CD14-positive monocyte (primary cell): ENCODE data around the gene WDR35. TPM values are rescaled to one million over a fixed set of nuclear protein-coding genes. Genes with fewer than 3 reads are reported as not detected.

Experiments
- DNase-seq, 3 donors: peaks; one replicate each; pipeline ENCODE4 v3.0.0-alpha.2; 2011 to 2022
- H2AFZ ChIP-seq: 2 replicates; pipeline ENCODE4 v1.6.0; 2012; ENCODE audit warnings: mild to moderate bottlenecking, low read depth, low read length, inconsistent platforms; ENCODE audit not compliant: insufficient read depth, poor library complexity, severe bottlenecking
- H3K27ac ChIP-seq, 2 donors: 1 replicate in 1 of 2; 2 replicates in 1 of 2; pipeline ENCODE4 v1.5.1; 2012 to 2013; ENCODE audit warnings: low read length in 2 of 2, control low read depth in 1 of 2, inconsistent platforms in 1 of 2, low read depth in 1 of 2, mild to moderate bottlenecking in 1 of 2
- H3K27me3 ChIP-seq, 2 donors: one replicate each; pipeline versions ENCODE4 v1.6.0 to v1.6.1; 2011 to 2013; ENCODE audit warnings: low read length in 2 of 2; ENCODE audit not compliant: control insufficient read depth in 2 of 2, insufficient read depth in 2 of 2
- H3K36me3 ChIP-seq, 2 donors: replicated peaks in 1 of 2; 1 replicate in 1 of 2; 2 replicates in 1 of 2; pipeline versions ENCODE4 v1.5.1 to v1.6.1; 2012 to 2013; ENCODE audit warnings: low read length in 2 of 2, control low read depth in 1 of 2, inconsistent platforms in 1 of 2, mild to moderate bottlenecking in 1 of 2; ENCODE audit not compliant: insufficient read depth in 2 of 2, control insufficient read depth in 1 of 2
- H3K4me1 ChIP-seq, 2 donors: 1 replicate in 1 of 2; 2 replicates in 1 of 2; pipeline versions ENCODE4 v1.5.1 to v1.6.1; 2012 to 2013; ENCODE audit warnings: low read length in 2 of 2, control low read depth in 1 of 2, inconsistent platforms in 1 of 2, mild to moderate bottlenecking in 1 of 2, moderate library complexity in 1 of 2; ENCODE audit not compliant: insufficient read depth in 2 of 2, control insufficient read depth in 1 of 2
- H3K4me2 ChIP-seq: replicated peaks from 2 replicates; pipeline ENCODE3; 2012; ENCODE audit warnings: low read length, moderate library complexity, mild to moderate bottlenecking; ENCODE audit not compliant: poor library complexity, severe bottlenecking; ENCODE audit errors: extremely low read depth
- H3K4me3 ChIP-seq, 3 experiments: fragments of 200-600 bp in 1 of 3; sonication (generic) in 1 of 3; replicated peaks in 1 of 3; 1 replicate in 2 of 3; 2 replicates in 1 of 3; pipeline ENCODE4 v1.5.1; 2011 to 2013; ENCODE audit warnings: low read length in 3 of 3, mild to moderate bottlenecking in 3 of 3, control low read depth in 2 of 3, low read depth in 2 of 3, inconsistent platforms in 1 of 3, moderate library complexity in 1 of 3
- H3K79me2 ChIP-seq: 2 replicates; pipeline ENCODE4 v1.6.0; 2012; ENCODE audit warnings: mild to moderate bottlenecking, control low read depth, inconsistent platforms, low read length, moderate library complexity; ENCODE audit not compliant: insufficient read depth
- H3K9ac ChIP-seq: 2 replicates; pipeline ENCODE4 v1.6.0; 2017; ENCODE audit warnings: low read length, mild to moderate bottlenecking; ENCODE audit not compliant: insufficient read depth, poor library complexity, severe bottlenecking
- H3K9me3 ChIP-seq, 2 donors: replicated peaks in 1 of 2; 1 replicate in 1 of 2; 2 replicates in 1 of 2; pipeline versions ENCODE4 v1.5.1 to v1.6.1; 2012 to 2013; ENCODE audit warnings: low read length in 2 of 2, control low read depth in 1 of 2; ENCODE audit not compliant: control insufficient read depth in 1 of 2, insufficient read depth in 1 of 2
- H4K20me1 ChIP-seq: 2 replicates; pipeline ENCODE4 v1.6.0; 2012; ENCODE audit warnings: mild to moderate bottlenecking, low read length, control low read depth, moderate library complexity; ENCODE audit not compliant: insufficient read depth
- H3K27ac Mint-ChIP-seq, 7 donors: one replicate each; pipeline ENCODE4 v1.8.0; 2020; ENCODE audit warnings: mild to moderate bottlenecking in 7 of 7, mixed read lengths in 7 of 7, moderate library complexity in 6 of 7, inconsistent platforms in 2 of 7
- H3K27me3 Mint-ChIP-seq, 3 donors: one replicate each; pipeline ENCODE4 v1.8.0; 2021 to 2022; ENCODE audit warnings: low read depth in 3 of 3, mild to moderate bottlenecking in 3 of 3, mixed read lengths in 3 of 3, moderate library complexity in 3 of 3, inconsistent platforms in 1 of 3
- H3K36me3 Mint-ChIP-seq, 2 donors: one replicate each; pipeline ENCODE4 v1.8.0; 2020; ENCODE audit warnings: mixed read lengths in 2 of 2, inconsistent platforms in 1 of 2, mild to moderate bottlenecking in 1 of 2
- H3K4me1 Mint-ChIP-seq: one replicate; pipeline ENCODE4 v1.8.0; 2020; ENCODE audit warnings: mild to moderate bottlenecking, mixed read lengths
- H3K4me3 Mint-ChIP-seq, 2 donors: one replicate each; pipeline ENCODE4 v1.8.0; 2020; ENCODE audit warnings: mild to moderate bottlenecking in 2 of 2, mixed read lengths in 2 of 2, moderate library complexity in 1 of 2
- H3K9me3 Mint-ChIP-seq, 7 donors: one replicate each; pipeline ENCODE4 v1.8.0; 2020 to 2022; ENCODE audit warnings: mixed read lengths in 7 of 7, mild to moderate bottlenecking in 6 of 7, moderate library complexity in 6 of 7, inconsistent platforms in 2 of 7
- WGBS: methylation state at CpG from one replicate; pipeline ENCODE4 v1.1.5; 2013; ENCODE audit warnings: missing lambda C conversion rate; ENCODE audit not compliant: insufficient coverage; 5-methylcytosine and 5-hydroxymethylcytosine counted together
- intact Hi-C, 2 donors: fragments of 100-400 bp; cut with micrococcal nuclease; formaldehyde crosslinking; loops; one replicate each; pipeline versions ENCODE4 v1.15.0 to v1.15.1; 2023
- polyA plus RNA-seq, 3 donors: library from polyadenylated mRNA; depleted of rRNA in 1 of 3; unstranded in 2 of 3; stranded (reverse) in 1 of 3; fragments of 300-500 nt in 2 of 3; fragments of >200 nt in 1 of 3; fragmentation: Illumina TruSeq in 2 of 3; gene quantifications; 1 replicate in 2 of 3; 2 replicates in 1 of 3; pipeline ENCODE4 v1.2.3, GENCODE V29; 2012 to 2021
- TF ChIP-seq, protein P1 (sequence below): fragments of 200-600 bp; IDR thresholded peaks from one replicate; pipeline ENCODE4 v1.8.0; 2022; ENCODE audit warnings: antibody characterized with exemption, mild to moderate bottlenecking

The WDR35 gene
- polyA plus RNA-seq, 3 donors, result 0.28 to 1.0 (median 0.67) TPM

GRCh38 chr2:20008703-20009102, 18.8 kb upstream of the WDR35 start:
- peaks cover 0 to 10% (median 3%) of the 10 kb centered on the region in 7 donors for H3K9me3 Mint-ChIP-seq
- intact Hi-C loops, result no loop called here

DNA sequence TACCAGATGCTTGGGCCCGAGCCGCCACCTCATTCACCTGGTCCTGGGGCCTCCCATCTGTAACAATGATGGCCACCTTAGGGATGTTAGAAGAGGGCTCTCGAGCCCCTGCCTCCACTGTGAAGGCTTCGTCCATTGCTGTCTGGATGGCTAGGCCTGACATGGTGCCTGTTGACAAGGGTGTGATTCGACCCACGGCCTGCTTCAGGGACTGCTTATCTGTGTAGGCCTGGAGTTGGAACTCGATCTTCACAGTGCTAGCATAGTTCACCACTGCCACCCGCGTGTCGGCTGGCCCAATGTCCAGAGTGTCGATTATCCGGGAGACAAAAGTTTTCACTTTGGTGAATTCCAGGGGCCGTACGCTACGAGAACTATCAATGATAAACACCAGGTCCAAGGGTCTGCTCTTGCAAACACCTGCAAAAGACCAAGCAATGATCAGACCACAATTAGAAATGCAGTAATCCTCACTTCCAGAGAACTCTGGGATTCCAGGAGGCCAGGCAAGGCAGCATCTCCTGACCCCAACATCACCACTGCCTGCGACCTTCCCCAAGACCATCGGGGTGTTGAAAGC, 16.1 kb upstream of the WDR35 start:
- Histone ChIP-seq H3K9ac (no peak overlapping the region), H3K27me3 (peaks cover 19 to 21% of the 10 kb centered on the region in 2 donors), H2AFZ (no peak overlapping the region), H4K20me1 (no peaks in the 10 kb centered on the region), H3K27ac (no peak overlapping the region), H3K4me2 (no peak overlapping the region), H3K36me3 (no peaks in the 10 kb centered on the region), H3K79me2 (no peaks in the 10 kb centered on the region), H3K9me3 (peaks cover 0 to under 1% of the 10 kb centered on the region in 2 donors), H3K4me1 (no peaks in the 10 kb centered on the region), H3K4me3 (no peak overlapping the region)
- H3K36me3 Mint-ChIP-seq, result no peaks in the 10 kb centered on the region
- 96% methylated on average over 14 of the region's 17 CpGs for WGBS
- peak overlapping the region in 1 of 7 donors; percentile 50 for H3K27ac Mint-ChIP-seq
- peaks cover 29 to 38% (median 35%) of the 10 kb centered on the region in 3 donors for H3K27me3 Mint-ChIP-seq
- intact Hi-C loops, result no loop called here
- H3K4me1 Mint-ChIP-seq, result no peaks in the 10 kb centered on the region
- DNase-seq, result no peak
- TF ChIP-seq, protein P1, sequence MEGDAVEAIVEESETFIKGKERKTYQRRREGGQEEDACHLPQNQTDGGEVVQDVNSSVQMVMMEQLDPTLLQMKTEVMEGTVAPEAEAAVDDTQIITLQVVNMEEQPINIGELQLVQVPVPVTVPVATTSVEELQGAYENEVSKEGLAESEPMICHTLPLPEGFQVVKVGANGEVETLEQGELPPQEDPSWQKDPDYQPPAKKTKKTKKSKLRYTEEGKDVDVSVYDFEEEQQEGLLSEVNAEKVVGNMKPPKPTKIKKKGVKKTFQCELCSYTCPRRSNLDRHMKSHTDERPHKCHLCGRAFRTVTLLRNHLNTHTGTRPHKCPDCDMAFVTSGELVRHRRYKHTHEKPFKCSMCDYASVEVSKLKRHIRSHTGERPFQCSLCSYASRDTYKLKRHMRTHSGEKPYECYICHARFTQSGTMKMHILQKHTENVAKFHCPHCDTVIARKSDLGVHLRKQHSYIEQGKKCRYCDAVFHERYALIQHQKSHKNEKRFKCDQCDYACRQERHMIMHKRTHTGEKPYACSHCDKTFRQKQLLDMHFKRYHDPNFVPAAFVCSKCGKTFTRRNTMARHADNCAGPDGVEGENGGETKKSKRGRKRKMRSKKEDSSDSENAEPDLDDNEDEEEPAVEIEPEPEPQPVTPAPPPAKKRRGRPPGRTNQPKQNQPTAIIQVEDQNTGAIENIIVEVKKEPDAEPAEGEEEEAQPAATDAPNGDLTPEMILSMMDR, result no peak
- H3K9me3 Mint-ChIP-seq, result no peaks in the 10 kb centered on the region
- no peak overlapping the region for H3K4me3 Mint-ChIP-seq

More at GRCh38 chr2:20008703-20009102, 18.8 kb upstream of the WDR35 start:
- DNase-seq, result no peak
- no peak overlapping the region for H3K4me3 Mint-ChIP-seq
- peaks cover 12% of the 10 kb centered on the region for H3K4me1 Mint-ChIP-seq
- no peak overlapping the region for H3K4me3 ChIP-seq
- no peaks in the 10 kb centered on the region for H3K79me2 ChIP-seq
- H2AFZ ChIP-seq, result no peak overlapping the region
- H3K36me3 Mint-ChIP-seq, result peaks cover 0 to 3% of the 10 kb centered on the region in 2 donors
- H3K27me3 Mint-ChIP-seq, result peaks cover 50 to 59% (median 53%) of the 10 kb centered on the region in 3 donors
- peaks cover 0 to 12% of the 10 kb centered on the region in 2 donors for H3K9me3 ChIP-seq
- H3K27ac ChIP-seq, result no peak overlapping the region
- H3K4me2 ChIP-seq, result no peak overlapping the region
- TF ChIP-seq, protein P1, result no peak
- no peak overlapping the region for H3K9ac ChIP-seq
- H4K20me1 ChIP-seq, result no peaks in the 10 kb centered on the region
- no peaks in the 10 kb centered on the region for H3K36me3 ChIP-seq
- WGBS, result 96% methylated on average over 4 of the region's 5 CpGs
- no peak overlapping the region for H3K27ac Mint-ChIP-seq
- H3K27me3 ChIP-seq, result peaks cover 39 to 44% of the 10 kb centered on the region in 2 donors
- H3K4me1 ChIP-seq, result peaks cover 7 to 13% of the 10 kb centered on the region in 2 donors
